Heart left ventricle (tissue), 13 donors: ENCODE results near the gene MRPL14.

Experiments used
- CTCF ChIP-seq, 12 donors: fragments of 200-600 bp; sonication (generic) in 4 of 12; IDR thresholded peaks; one replicate each; pipeline versions ENCODE4 v1.5.0 to v1.8.0; 2018 to 2022; ENCODE audit warnings: antibody characterized with exemption in 12 of 12, mild to moderate bottlenecking in 5 of 12
- POLR2A ChIP-seq, 2 donors: fragments of 450-650 bp; IDR thresholded peaks; one replicate each; pipeline ENCODE4 v1.6.1; 2017; ENCODE audit warnings: antibody characterized with exemption in 2 of 2, mild to moderate bottlenecking in 2 of 2, moderate library complexity in 2 of 2
- donor health status: ischemic (EF 13 %, LVEDD 7.1; RV severe dilation, severe dysfunction).
- donor health status: DM: no; HTN: yes; CAD: no.
- donor health status: DM: no; HTN: no; CAD: no.
- donor health status: ischemic (EF 25% LVEDD 6.9; RV normal size, moderate dysfunction).
- donor health status: ischemic (EF 25% LVEDD 5.7; RV mildly dilated, moderate dysfunction).
- donor health status: ischemic (EF 35%, LVEDD 5.7; RV mildly dilated, moderate dysfunction).
- donor health status: nonischemic (EF 11% LVEDD 7.7; RV severe dilation, severe dysfunction).
- donor health status: DM: yes; HTN: yes; CAD: no.
- donor health status: PGD.
- donor health status: ischemic (EF 29% LVEDD 5.4; RV normal size, mild dysfunction).
- donor health status: nonischemic (EF 23%, LVEDD 6.1; RV moderate dilation, normal function).

GRCh38 chr6:44108471-44108870 is 18.8 kb downstream of the MRPL14 start:
- TF ChIP-seq POLR2A (IDR thresholded peaks at IDR 0.05) (no peak), CTCF (IDR thresholded peaks at IDR 0.05) (no peak)
